Heart left ventricle (tissue), 16 donors: Measurements from ENCODE around the gene MRPL45. TPM values are rescaled to one million over a fixed set of nuclear protein-coding genes. Genes with fewer than 3 reads are reported as not detected.
A peak's percentile ranks its signal among the peaks of the same experiment; 100 is the strongest.

Experiments used
- ATAC-seq, 4 donors: fragments of 200-7000 bp; cut with Tn5 transposase; one replicate each; pipeline ENCODE4 v1.9.1; 2020 to 2022; ENCODE audit warnings: moderate library complexity in 4 of 4, mild to moderate bottlenecking in 3 of 4, moderate number of reproducible peaks in 1 of 4
- DNase-seq, 5 donors: peaks; one replicate each; pipeline ENCODE4 v3.0.0-alpha.2; 2020
- H3K27ac ChIP-seq, 12 donors: fragments of 200-600 bp; sonication (generic) in 4 of 12; one replicate each; pipeline versions ENCODE4 v1.5.0 to v1.8.0; 2016 to 2022; ENCODE audit warnings: mild to moderate bottlenecking in 2 of 12
- H3K27me3 ChIP-seq, 9 donors: fragments of 200-600 bp; sonication (generic) in 2 of 9; one replicate each; pipeline versions ENCODE4 v1.5.1 to v1.8.0; 2016 to 2022; ENCODE audit warnings: mild to moderate bottlenecking in 3 of 9
- H3K36me3 ChIP-seq, 9 donors: fragments of 200-600 bp; sonication (generic) in 2 of 9; one replicate each; pipeline versions ENCODE4 v1.5.0 to v1.8.0; 2018 to 2022; ENCODE audit warnings: mild to moderate bottlenecking in 2 of 9
- H3K4me1 ChIP-seq, 12 donors: fragments of 200-600 bp; sonication (generic) in 4 of 12; one replicate each; pipeline versions ENCODE4 v1.5.0 to v1.8.0; 2016 to 2022; ENCODE audit warnings: mild to moderate bottlenecking in 3 of 12
- H3K4me3 ChIP-seq, 12 donors: fragments of 200-600 bp; sonication (generic) in 4 of 12; one replicate each; pipeline versions ENCODE4 v1.5.0 to v1.8.0; 2017 to 2022; ENCODE audit warnings: mild to moderate bottlenecking in 9 of 12, moderate library complexity in 4 of 12
- H3K9me3 ChIP-seq, 12 donors: fragments of 200-600 bp; sonication (generic) in 4 of 12; one replicate each; pipeline versions ENCODE4 v1.5.0 to v1.8.0; 2016 to 2022; ENCODE audit warnings: mild to moderate bottlenecking in 1 of 12
- POLR2A ChIP-seq, 2 donors: fragments of 450-650 bp; IDR thresholded peaks; one replicate each; pipeline ENCODE4 v1.6.1; 2017; ENCODE audit warnings: antibody characterized with exemption in 2 of 2, mild to moderate bottlenecking in 2 of 2, moderate library complexity in 2 of 2
- WGBS, 4 donors: extraction: QIAGEN DNeasy Blood & Tissue Kit in 2 of 4; methylation state at CpG; one replicate each; pipeline versions ENCODE4 v1.1.5 to v1.1.7; 2013 to 2018; 5-methylcytosine and 5-hydroxymethylcytosine counted together
- intact Hi-C, 10 donors: fragments of 100-400 bp; cut with DNase I; formaldehyde crosslinking; loops; one replicate each; pipeline versions ENCODE4 v1.11.1 to v1.14.2; 2022
- polyA plus RNA-seq, 2 donors: library from polyadenylated mRNA; stranded (reverse); fragments of 200-250 nt; gene quantifications; one replicate each; pipeline ENCODE4 v1.2.3, GENCODE V29; 2013
- total RNA-seq, 9 donors: library from RNA; depleted of rRNA in 2 of 9; stranded (reverse); fragments of >200 nt in 2 of 9; fragmentation: NEBNext Ultra II Directional in 3 of 9; extraction: Animal tissue kit (Norgen Biotek cat#: 25700) in 3 of 9; gene quantifications; one replicate each; pipeline versions ENCODE4 v1.1.0 to v1.2.4, GENCODE V29; 2016 to 2023
- TF ChIP-seq, protein P1 (sequence below), 12 donors: fragments of 200-600 bp; sonication (generic) in 4 of 12; IDR thresholded peaks; one replicate each; pipeline versions ENCODE4 v1.5.0 to v1.8.0; 2018 to 2022; ENCODE audit warnings: antibody characterized with exemption in 12 of 12, mild to moderate bottlenecking in 5 of 12
- donor health status: ischemic (EF 13 %, LVEDD 7.1; RV severe dilation, severe dysfunction).
- donor health status: healthy with polysubstance abuse.
- donor health status: DM: no; HTN: yes; CAD: no.
- donor health status: DM: no; HTN: no; CAD: no.
- donor health status: ischemic (EF 25% LVEDD 6.9; RV normal size, moderate dysfunction).
- donor health status: ischemic (EF 25% LVEDD 5.7; RV mildly dilated, moderate dysfunction).
- donor health status: healthy.
- donor health status: DM: yes; HTN: yes; CAD: no.
- donor health status: ischemic (EF 35%, LVEDD 5.7; RV mildly dilated, moderate dysfunction).
- donor health status: nonischemic (EF 11% LVEDD 7.7; RV severe dilation, severe dysfunction).
- donor health status: DM: yes; HTN: yes; CAD: no.
- donor health status: PGD.
- donor health status: ischemic (EF 29% LVEDD 5.4; RV normal size, mild dysfunction).
- donor health status: nonischemic (EF 23%, LVEDD 6.1; RV moderate dilation, normal function).

MRPL45 gene
- total and polyA plus RNA-seq, 11 donors, result 26.0 to 46.3 (median 35.1) TPM

DNA sequence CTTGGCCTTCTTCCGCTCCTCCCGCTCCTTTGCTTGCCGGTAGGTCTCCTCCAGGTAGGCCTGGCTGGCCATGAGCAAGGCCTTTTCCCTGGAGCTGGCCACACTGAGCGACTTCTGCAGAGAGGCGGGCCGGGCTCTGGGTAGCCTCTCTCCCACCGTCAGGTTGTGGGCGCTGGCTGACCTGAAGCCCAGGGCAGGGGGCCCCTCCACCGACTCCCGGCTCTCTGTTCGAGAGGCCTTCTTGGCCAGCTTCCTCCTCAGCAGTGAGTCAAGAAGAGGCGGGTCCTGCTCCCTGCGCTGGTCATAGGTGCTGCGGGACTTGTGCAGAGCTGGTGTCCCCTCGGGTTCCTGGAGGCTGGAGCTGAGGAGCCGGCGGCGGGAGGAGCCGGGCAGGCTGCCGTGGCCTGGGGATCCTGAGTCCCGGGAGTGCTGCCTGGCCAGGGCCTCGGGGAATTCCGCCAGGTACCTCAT lies 34.0 kb downstream of the MRPL45 start:
- Histone ChIP-seq H3K27me3 (peaks cover 0 to 29% (median 0%) of the 10 kb centered on the region in 9 donors), H3K27ac (no peak overlapping the region), H3K9me3 (no peaks in the 10 kb centered on the region), H3K36me3 (no peaks in the 10 kb centered on the region), H3K4me3 (no peak overlapping the region), H3K4me1 (peaks cover 0 to 11% (median 0%) of the 10 kb centered on the region in 12 donors)
- ATAC-seq (no peak), DNase-seq (no peak)
- WGBS, 4 donors, result 87 to 92% (median 90%) methylated on average over 14 to 23 of the region's 23 CpGs
- intact Hi-C loops, result no loop called here
- no peak for TF ChIP-seq POLR2A (IDR thresholded peaks at IDR 0.05)
- TF ChIP-seq, protein P1, sequence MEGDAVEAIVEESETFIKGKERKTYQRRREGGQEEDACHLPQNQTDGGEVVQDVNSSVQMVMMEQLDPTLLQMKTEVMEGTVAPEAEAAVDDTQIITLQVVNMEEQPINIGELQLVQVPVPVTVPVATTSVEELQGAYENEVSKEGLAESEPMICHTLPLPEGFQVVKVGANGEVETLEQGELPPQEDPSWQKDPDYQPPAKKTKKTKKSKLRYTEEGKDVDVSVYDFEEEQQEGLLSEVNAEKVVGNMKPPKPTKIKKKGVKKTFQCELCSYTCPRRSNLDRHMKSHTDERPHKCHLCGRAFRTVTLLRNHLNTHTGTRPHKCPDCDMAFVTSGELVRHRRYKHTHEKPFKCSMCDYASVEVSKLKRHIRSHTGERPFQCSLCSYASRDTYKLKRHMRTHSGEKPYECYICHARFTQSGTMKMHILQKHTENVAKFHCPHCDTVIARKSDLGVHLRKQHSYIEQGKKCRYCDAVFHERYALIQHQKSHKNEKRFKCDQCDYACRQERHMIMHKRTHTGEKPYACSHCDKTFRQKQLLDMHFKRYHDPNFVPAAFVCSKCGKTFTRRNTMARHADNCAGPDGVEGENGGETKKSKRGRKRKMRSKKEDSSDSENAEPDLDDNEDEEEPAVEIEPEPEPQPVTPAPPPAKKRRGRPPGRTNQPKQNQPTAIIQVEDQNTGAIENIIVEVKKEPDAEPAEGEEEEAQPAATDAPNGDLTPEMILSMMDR (IDR thresholded peaks at IDR 0.05), result no peak

DNA sequence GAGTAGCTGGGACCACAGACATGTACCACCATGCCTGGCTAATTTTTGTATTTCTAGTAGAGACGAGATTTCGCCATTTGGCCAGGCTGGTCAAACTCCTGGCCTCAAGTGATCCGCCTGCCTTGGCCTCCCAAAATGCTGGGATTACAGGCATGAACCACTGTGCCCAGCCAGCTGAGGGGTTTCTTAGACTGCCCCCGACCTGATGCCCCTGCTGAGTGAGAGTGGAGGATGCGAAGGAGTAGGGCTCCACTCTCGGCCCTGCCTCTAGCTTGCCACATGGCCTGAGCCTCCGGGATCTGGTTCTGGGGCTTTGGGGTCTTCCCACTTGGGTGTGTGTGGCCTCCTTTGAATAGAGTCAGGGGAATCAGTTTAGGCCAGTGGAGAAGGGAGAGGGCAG lies 35.8 kb downstream of the MRPL45 start:
- DNase-seq (no peak), ATAC-seq (no peak)
- Histone ChIP-seq H3K9me3 (no peaks in the 10 kb centered on the region), H3K4me3 (no peak overlapping the region), H3K4me1 (no peaks in the 10 kb centered on the region), H3K27me3 (peaks cover 0 to 29% (median 0%) of the 10 kb centered on the region in 9 donors), H3K36me3 (no peaks in the 10 kb centered on the region), H3K27ac (no peak overlapping the region)
- WGBS, 4 donors, result 78 to 91% (median 87%) methylated on average over 7 of the region's 7 CpGs
- intact Hi-C loops, result no loop called here
- no peak for TF ChIP-seq POLR2A (IDR thresholded peaks at IDR 0.05)

DNA sequence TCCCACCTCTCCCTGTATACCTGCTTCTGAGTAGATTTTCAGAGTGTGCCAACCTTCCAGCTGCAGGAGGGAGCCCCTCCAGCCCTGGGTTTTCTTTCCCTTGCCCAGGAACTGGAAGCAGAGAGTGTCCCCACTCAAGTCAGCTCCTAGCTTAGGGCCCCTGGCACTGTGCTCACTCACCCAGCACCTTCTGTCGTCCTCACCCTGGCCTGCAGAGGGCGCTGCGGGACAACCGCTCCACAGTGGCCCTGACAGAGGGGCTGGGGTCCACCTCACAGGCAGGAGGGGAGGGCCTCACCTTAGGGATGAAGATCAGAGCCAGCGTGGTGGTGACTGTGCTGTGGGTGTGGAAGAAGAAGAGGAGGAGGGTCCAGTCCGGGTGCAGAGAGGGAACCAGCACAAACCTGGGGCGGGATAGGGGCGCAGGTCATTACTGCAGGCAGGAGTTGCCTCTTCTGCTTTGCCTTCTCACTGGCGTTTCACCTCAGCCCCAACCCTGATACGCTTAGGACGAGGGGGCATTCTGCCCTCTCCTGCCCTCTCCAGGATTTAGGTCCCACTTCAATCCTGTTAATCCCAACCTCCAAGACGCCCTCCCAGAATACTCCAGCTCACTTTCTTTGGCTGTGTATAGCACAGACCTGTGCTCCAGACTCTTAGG lies 36.8 kb downstream of the MRPL45 start:
- DNase-seq (no peak), ATAC-seq (peak in 1 of 4 donors; percentile 41)
- TF ChIP-seq, protein P1 (IDR thresholded peaks at IDR 0.05), result peak; percentile 9 to 50 (median 31)
- no peak for TF ChIP-seq POLR2A (IDR thresholded peaks at IDR 0.05)
- Histone ChIP-seq H3K36me3 (no peaks in the 10 kb centered on the region), H3K9me3 (no peaks in the 10 kb centered on the region), H3K27me3 (peaks cover 0 to 29% (median 0%) of the 10 kb centered on the region in 9 donors), H3K4me1 (no peaks in the 10 kb centered on the region), H3K27ac (no peak overlapping the region), H3K4me3 (no peak overlapping the region)
- intact Hi-C loops, result no loop called here
- 39 to 49% (median 46%) methylated on average over 10 to 12 of the region's 12 CpGs for WGBS, 4 donors

DNA sequence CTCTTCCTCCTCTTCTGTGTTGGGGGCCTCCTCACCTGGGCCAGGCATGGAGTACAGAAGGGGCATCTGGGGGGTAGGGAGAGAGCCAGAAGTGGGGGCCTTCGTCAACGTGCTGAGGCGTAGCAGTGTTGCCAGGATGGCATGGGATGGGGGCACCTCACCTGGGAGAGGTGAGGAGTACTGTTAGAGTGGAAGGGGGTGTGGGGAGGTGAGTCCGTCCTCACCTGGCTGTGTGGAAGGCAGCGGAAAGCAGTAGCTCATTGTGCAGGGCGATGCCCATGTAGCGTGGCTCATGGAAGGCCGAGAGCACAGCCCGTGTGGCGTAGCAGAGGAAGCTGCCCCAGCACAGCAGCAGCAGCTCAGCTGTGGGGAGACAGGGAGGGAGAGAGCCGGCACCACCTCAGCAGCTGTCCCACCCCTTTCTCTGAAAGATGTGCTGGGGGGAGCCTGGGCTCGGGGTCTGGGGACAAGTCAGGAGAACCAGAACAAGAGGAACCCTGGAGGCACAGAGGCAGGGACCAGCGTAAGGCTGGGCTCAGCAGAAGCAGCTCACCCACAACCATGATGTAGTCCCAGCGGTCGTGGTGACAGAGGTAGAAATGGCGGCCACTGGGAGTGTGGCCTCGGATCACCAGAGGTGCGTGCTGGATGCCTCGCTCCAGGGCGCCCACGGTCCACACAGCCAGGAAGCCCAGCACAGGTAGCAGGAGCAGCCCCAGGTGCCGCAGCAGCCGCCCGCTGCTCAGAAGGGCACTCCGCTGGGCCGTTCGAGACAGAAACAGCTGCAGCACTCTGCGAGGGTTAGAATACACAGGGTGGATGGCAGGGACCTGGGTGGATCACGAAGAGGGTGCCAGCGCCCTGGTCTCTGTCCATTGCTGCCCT lies 37.8 kb downstream of the MRPL45 start:
- Histone ChIP-seq H3K36me3 (no peaks in the 10 kb centered on the region), H3K4me3 (no peak overlapping the region), H3K9me3 (no peaks in the 10 kb centered on the region), H3K4me1 (no peaks in the 10 kb centered on the region), H3K27ac (no peak overlapping the region), H3K27me3 (peaks cover 0 to 29% (median 0%) of the 10 kb centered on the region in 9 donors)
- intact Hi-C loops, result no loop called here
- TF ChIP-seq, protein P1 (IDR thresholded peaks at IDR 0.05), result no peak
- no peak for TF ChIP-seq POLR2A (IDR thresholded peaks at IDR 0.05)
- WGBS, 4 donors, result 85 to 89% (median 88%) methylated on average over 30 of the region's 30 CpGs
- DNase-seq (no peak), ATAC-seq (no peak)
